Testis (tissue), 3 donors: Measurements from ENCODE around the gene ATP11C. TPM values are rescaled to one million over a fixed set of nuclear protein-coding genes. Genes with fewer than 3 reads are reported as not detected.

Source experiments
- DNase-seq: peaks from one replicate; pipeline ENCODE4 v3.0.0-alpha.2; 2019
- H3K27ac ChIP-seq, 2 donors: fragments of 200-600 bp; sonication (generic); one replicate each; pipeline ENCODE4 v1.5.1; 2019
- H3K27me3 ChIP-seq: fragments of 200-600 bp; sonication (generic); one replicate; pipeline ENCODE4 v1.5.1; 2019
- H3K36me3 ChIP-seq: fragments of 200-600 bp; sonication (generic); one replicate; pipeline ENCODE4 v1.5.1; 2017; ENCODE audit warnings: low read depth; ENCODE audit errors: missing control alignments
- H3K4me1 ChIP-seq: fragments of 200-600 bp; sonication (generic); one replicate; pipeline ENCODE4 v1.5.1; 2019
- H3K4me3 ChIP-seq, 2 donors: fragments of 200-600 bp; sonication (generic); one replicate each; pipeline ENCODE4 v1.5.1; 2017 to 2019
- H3K9me3 ChIP-seq: fragments of 200-600 bp; sonication (generic); one replicate; pipeline ENCODE4 v1.5.1; 2017
- CTCF ChIP-seq, 3 experiments: fragments of 450-650 bp in 2 of 3; fragments of 200-600 bp in 1 of 3; sonication (generic) in 1 of 3; IDR thresholded peaks; one replicate each; pipeline ENCODE4 v1.5.1; 2016 to 2019; ENCODE audit warnings: antibody characterized with exemption in 3 of 3, mild to moderate bottlenecking in 2 of 3, moderate library complexity in 1 of 3
- POLR2A ChIP-seq: fragments of 450-650 bp; IDR thresholded peaks from one replicate; pipeline ENCODE4 v1.6.1; 2017; ENCODE audit warnings: antibody characterized with exemption, mild to moderate bottlenecking, moderate library complexity
- WGBS, 2 donors: methylation state at CpG; one replicate each; pipeline ENCODE4 v1.1.5; 2018; 5-methylcytosine and 5-hydroxymethylcytosine counted together
- intact Hi-C: fragments of 100-400 bp; cut with DNase I; formaldehyde crosslinking; loops from one replicate; pipeline ENCODE4 v1.15.1; 2023; ENCODE audit warnings: low total_unique reads
- polyA plus RNA-seq: library from polyadenylated mRNA; stranded (reverse); fragments of 350-450 nt; fragmentation: Illumina TruSeq; extraction: RNeasy Lipid Tissue Mini Kit (QIAGEN cat#74804); gene quantifications from one replicate; pipeline ENCODE4 v1.2.3, GENCODE V29; 2014; ENCODE audit warnings: low read depth, low replicate concordance; ENCODE audit not compliant: insufficient read depth
- total RNA-seq, 2 donors: library from RNA; depleted of rRNA; stranded (reverse); fragments of >200 nt; gene quantifications; one replicate each; pipeline ENCODE4 v1.2.3, GENCODE V29; 2016

The ATP11C gene
- total and polyA plus RNA-seq, 3 donors from 2014 or later = 15.9 to 36.6 (median 33.8) TPM

DNA sequence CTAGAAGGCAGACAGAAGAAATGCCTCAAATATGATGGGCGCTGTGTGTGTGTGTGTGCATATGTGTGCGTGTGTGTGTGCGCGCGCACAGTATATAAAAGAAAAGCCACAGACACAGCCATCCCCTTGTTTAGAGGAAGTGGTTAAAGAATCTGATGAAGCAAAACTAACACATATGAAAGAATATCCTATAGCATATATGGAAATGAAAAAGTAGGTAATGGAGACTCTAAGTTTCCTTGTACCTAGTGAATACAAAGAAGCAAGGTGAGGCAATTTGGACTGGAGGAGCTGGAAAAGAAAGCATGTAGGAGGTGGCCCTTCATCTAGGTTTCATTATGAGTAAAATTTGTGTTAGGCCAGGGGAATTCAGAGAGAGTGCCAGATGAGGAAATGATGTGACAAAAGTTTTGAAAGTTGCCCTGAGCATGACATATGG lies 166.3 kb downstream of the ATP11C start:
- Histone ChIP-seq H3K4me3 (no peak overlapping the region), H3K36me3 (no peaks in the 10 kb centered on the region), H3K9me3 (no peaks in the 10 kb centered on the region), H3K27ac (no peak overlapping the region), H3K4me1 (no peaks in the 10 kb centered on the region), H3K27me3 (no peaks in the 10 kb centered on the region)
- 92 to 95% methylated on average over 5 of the region's 5 CpGs for WGBS, 2 donors
- intact Hi-C loops = no loop called here
- no peak for DNase-seq
- TF ChIP-seq CTCF (IDR thresholded peaks at IDR 0.05) (no peak), POLR2A (no peak)

DNA sequence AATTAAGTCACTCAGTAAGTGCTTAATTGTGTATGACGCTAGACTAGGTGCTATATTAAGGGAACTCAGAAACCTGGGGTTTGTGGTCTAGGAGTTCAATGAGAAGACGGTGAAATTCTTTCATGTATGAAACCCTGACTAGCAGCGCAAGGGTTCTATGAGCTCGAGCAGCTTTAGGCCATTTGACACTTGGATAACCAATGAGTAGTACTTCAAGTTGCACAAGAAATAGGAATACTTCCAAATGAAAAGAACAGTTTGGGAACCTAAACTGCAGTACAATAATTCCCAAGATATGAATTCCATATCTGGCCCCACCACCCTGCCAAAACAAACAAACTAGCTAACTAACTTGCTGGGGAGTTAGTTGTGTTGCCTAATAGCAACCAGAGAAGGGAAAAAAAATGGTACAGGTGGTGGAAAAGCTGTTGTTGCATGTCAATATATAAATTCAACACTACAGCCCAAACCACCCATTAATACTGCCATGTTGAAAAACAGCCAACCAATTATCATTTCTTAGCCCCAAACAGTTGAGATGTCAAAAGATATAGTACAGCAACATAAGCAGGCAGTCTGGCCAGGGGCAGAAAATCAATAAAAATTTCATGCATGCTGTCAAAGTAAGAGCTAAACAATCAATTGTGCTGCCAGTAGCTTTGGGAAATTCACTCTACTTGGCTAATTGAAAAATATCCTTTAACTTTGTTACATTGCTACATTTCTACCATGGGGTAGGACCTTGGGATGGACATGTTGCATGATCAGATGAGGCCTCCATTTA lies 170.3 kb downstream of the ATP11C start:
- Histone ChIP-seq H3K27me3 (no peaks in the 10 kb centered on the region), H3K36me3 (no peaks in the 10 kb centered on the region), H3K27ac (no peak overlapping the region), H3K4me1 (no peaks in the 10 kb centered on the region), H3K9me3 (no peaks in the 10 kb centered on the region), H3K4me3 (no peak overlapping the region)
- 56 to 67% methylated on average over 4 of the region's 4 CpGs for WGBS, 2 donors
- TF ChIP-seq POLR2A (no peak), CTCF (IDR thresholded peaks at IDR 0.05) (no peak)
- intact Hi-C loops = no loop called here
- DNase-seq = peak; percentile 25

DNA sequence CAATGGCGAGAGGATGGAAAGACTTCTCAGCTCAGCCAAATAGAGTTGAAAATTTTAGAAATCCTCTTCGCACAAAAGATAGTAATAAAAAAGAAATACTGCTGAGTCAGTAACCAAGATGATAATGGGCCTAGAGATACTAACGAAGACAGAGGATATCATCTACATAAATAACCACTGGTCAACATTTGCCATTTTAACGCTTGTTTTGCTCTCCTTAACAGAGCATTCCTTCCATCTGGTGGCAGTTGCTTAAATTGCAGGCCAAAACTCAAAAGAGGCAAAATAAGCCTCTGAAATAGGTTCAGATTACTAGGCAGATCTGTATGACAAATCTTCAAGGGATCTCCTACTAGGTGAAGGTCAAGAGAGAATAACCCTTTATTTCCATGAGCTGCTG lies 173.2 kb downstream of the ATP11C start:
- H3K4me3 ChIP-seq = no peak overlapping the region
- DNase-seq = peak; percentile 20
- H3K27me3 ChIP-seq = no peaks in the 10 kb centered on the region
- TF ChIP-seq POLR2A (no peak), CTCF (IDR thresholded peaks at IDR 0.05) (peak; percentile 29 to 53 (median 43))
- 58 to 67% methylated on average over 4 of the region's 4 CpGs for WGBS, 2 donors
- H3K4me1 ChIP-seq = no peaks in the 10 kb centered on the region
- intact Hi-C loops = no loop called here
- no peaks in the 10 kb centered on the region for H3K36me3 ChIP-seq
- no peaks in the 10 kb centered on the region for H3K9me3 ChIP-seq
- no peak overlapping the region for H3K27ac ChIP-seq

DNA sequence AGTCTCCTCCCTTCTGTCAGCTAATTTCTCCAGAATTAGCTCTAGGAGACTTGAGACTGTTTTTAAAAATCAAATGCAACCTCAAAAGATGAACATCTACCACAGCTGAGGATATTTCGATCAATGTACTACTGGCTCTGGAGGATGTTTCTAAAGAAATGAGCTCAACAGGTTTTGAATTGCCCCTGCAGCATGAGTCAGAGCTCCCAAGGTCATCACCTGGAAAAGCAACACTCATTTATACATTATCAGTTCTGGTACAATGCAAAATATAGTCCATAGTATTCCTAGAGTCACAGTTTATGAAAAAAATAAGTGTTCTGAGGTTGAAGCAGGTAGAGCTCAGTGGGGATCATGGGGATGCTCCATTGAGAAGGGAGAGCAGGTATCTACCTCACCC lies 174.0 kb downstream of the ATP11C start:
- H3K36me3 ChIP-seq = no peaks in the 10 kb centered on the region
- intact Hi-C loops = no loop called here
- DNase-seq = no peak
- H3K27me3 ChIP-seq = no peaks in the 10 kb centered on the region
- no peak overlapping the region for H3K4me3 ChIP-seq
- H3K27ac ChIP-seq = no peak overlapping the region
- H3K9me3 ChIP-seq = no peaks in the 10 kb centered on the region
- TF ChIP-seq CTCF (IDR thresholded peaks at IDR 0.05) (no peak), POLR2A (no peak)
- no peaks in the 10 kb centered on the region for H3K4me1 ChIP-seq
- WGBS, 2 donors = 75 to 86% methylated on average over 1 of the region's 1 CpG

GRCh38 chrX:139758250-139758649 lies 174.6 kb downstream of the ATP11C start:
- DNase-seq = no peak
- intact Hi-C loops = no loop called here
- 88 to 96% methylated on average over 4 of the region's 4 CpGs for WGBS, 2 donors

More at GRCh38 chrX:139758250-139758649, 174.6 kb downstream of the ATP11C start:
- Histone ChIP-seq H3K9me3 (no peaks in the 10 kb centered on the region), H3K4me1 (no peaks in the 10 kb centered on the region), H3K27ac (no peak overlapping the region), H3K4me3 (no peak overlapping the region), H3K36me3 (no peaks in the 10 kb centered on the region), H3K27me3 (no peaks in the 10 kb centered on the region)
- TF ChIP-seq CTCF (IDR thresholded peaks at IDR 0.05) (no peak), POLR2A (no peak)
